HuH-7 (cell line): Measurements from ENCODE around the gene TAF1B.

Source experiments
- DNase-seq: peaks from one replicate; pipeline ENCODE4 v3.0.0; 2011; ENCODE audit warnings: low spot score

The TAF1B gene

GRCh38 chr2:9966491-9967022, 123.3 kb downstream of the TAF1B start:
- no peak for DNase-seq

- no peak for DNase-seq
Observed at GRCh38 chr2:9967053-9967775, 123.9 kb downstream of the TAF1B start.

- DNase-seq, result no peak
Observed at GRCh38 chr2:9968553-9969497, 125.6 kb downstream of the TAF1B start.

GRCh38 chr2:9970200-9971044, 127.1 kb downstream of the TAF1B start:
- DNase-seq, result no peak

GRCh38 chr2:9971105-9971818, 128.0 kb downstream of the TAF1B start:
- no peak for DNase-seq

- no peak for DNase-seq
Observed at GRCh38 chr2:9971890-9972289, 128.6 kb downstream of the TAF1B start.

- DNase-seq, result no peak
Observed at GRCh38 chr2:9972621-9973479, 129.6 kb downstream of the TAF1B start.

- DNase-seq, result no peak
Observed at GRCh38 chr2:9973690-9974089, 130.4 kb downstream of the TAF1B start.

GRCh38 chr2:9974343-9974742, 131.1 kb downstream of the TAF1B start:
- DNase-seq, result no peak

GRCh38 chr2:9975328-9975727, 132.1 kb downstream of the TAF1B start:
- DNase-seq, result no peak

GRCh38 chr2:9975805-9976447, 132.7 kb downstream of the TAF1B start:
- DNase-seq, result no peak

GRCh38 chr2:9979977-9980376, 136.7 kb downstream of the TAF1B start:
- no peak for DNase-seq

- no peak for DNase-seq
Observed at GRCh38 chr2:9980520-9980919, 137.2 kb downstream of the TAF1B start.

GRCh38 chr2:9981655-9982054, 138.4 kb downstream of the TAF1B start:
- DNase-seq, result no peak

- DNase-seq, result no peak
Observed at GRCh38 chr2:9982248-9982647, 139.0 kb downstream of the TAF1B start.

GRCh38 chr2:9982891-9983290, 139.6 kb downstream of the TAF1B start:
- no peak for DNase-seq

- DNase-seq, result no peak
Observed at GRCh38 chr2:9983401-9984216, 140.3 kb downstream of the TAF1B start.
